Esophagus squamous epithelium (tissue), 5 donors: ENCODE measurements around the gene ANKH. TPM values are rescaled to one million over a fixed set of nuclear protein-coding genes. Genes with fewer than 3 reads are reported as not detected.

Experiments used
- DNase-seq: peaks from one replicate; lab custom pipeline; 2025; lab: John Stamatoyannopoulos, UW
- H3K27ac ChIP-seq, 4 donors: fragments of 200-600 bp; sonication (generic); one replicate each; pipeline ENCODE4 v1.5.1; 2016 to 2019; ENCODE audit warnings: mild to moderate bottlenecking in 1 of 4
- H3K27me3 ChIP-seq, 4 donors: fragments of 200-600 bp; sonication (generic); 1 replicate in 3 of 4; 2 replicates in 1 of 4; pipeline versions ENCODE4 v1.5.1 to v1.6.0; 2017 to 2021; ENCODE audit warnings: antibody characterized with exemption in 1 of 4
- H3K36me3 ChIP-seq, 3 donors: fragments of 200-600 bp; sonication (generic); one replicate each; pipeline ENCODE4 v1.5.1; 2016 to 2019
- H3K4me1 ChIP-seq, 3 donors: fragments of 200-600 bp; sonication (generic); one replicate each; pipeline ENCODE4 v1.5.1; 2017 to 2019
- H3K4me3 ChIP-seq, 4 donors: fragments of 200-600 bp; sonication (generic); 1 replicate in 3 of 4; 2 replicates in 1 of 4; pipeline ENCODE4 v1.5.1; 2016 to 2019; ENCODE audit warnings: mild to moderate bottlenecking in 2 of 4, moderate library complexity in 1 of 4
- H3K9me3 ChIP-seq, 3 donors: fragments of 200-600 bp; sonication (generic); one replicate each; pipeline ENCODE4 v1.5.1; 2016 to 2019
- CTCF ChIP-seq, 6 experiments: fragments of 450-650 bp in 4 of 6; fragments of 200-600 bp in 2 of 6; sonication (generic) in 2 of 6; IDR thresholded peaks; one replicate each; pipeline ENCODE4 v1.5.1; 2016 to 2019; ENCODE audit warnings: antibody characterized with exemption in 6 of 6, mild to moderate bottlenecking in 4 of 6, moderate library complexity in 4 of 6
- POLR2A ChIP-seq, 4 donors: fragments of 450-650 bp; IDR thresholded peaks; one replicate each; pipeline ENCODE4 v1.6.1; 2017; ENCODE audit warnings: antibody characterized with exemption in 4 of 4, mild to moderate bottlenecking in 4 of 4, moderate library complexity in 3 of 4
- WGBS, 2 donors: methylation state at CpG; one replicate each; pipeline ENCODE4 v1.1.5; 2018; 5-methylcytosine and 5-hydroxymethylcytosine counted together
- intact Hi-C: fragments of 100-400 bp; cut with DNase I; formaldehyde crosslinking; loops from one replicate; pipeline ENCODE4 v1.15.0; 2022
- total RNA-seq, 4 donors: library from RNA; depleted of rRNA; stranded (reverse); fragments of >200 nt; gene quantifications; one replicate each; pipeline ENCODE4 v1.1.0, GENCODE V29; 2016
- donor health status: DM: yes; HTN: yes; CAD: no.

ANKH gene
- total RNA-seq, 4 donors from 2014 or later, result 10.0 to 38.0 (median 16.7) TPM

GRCh38 chr5:14816374-14816998 lies 55.1 kb downstream of the ANKH start:
- intact Hi-C loops, result no loop called here
- H3K36me3 ChIP-seq, result no peaks in the 10 kb centered on the region
- H3K9me3 ChIP-seq, result no peaks in the 10 kb centered on the region
- WGBS, 2 donors, result 43 to 59% methylated on average over 11 of the region's 11 CpGs
- DNase-seq, result no peak
- TF ChIP-seq POLR2A (IDR thresholded peaks at IDR 0.05) (no peak), CTCF (IDR thresholded peaks at IDR 0.05) (no peak)
- no peak overlapping the region for H3K4me3 ChIP-seq
- H3K4me1 ChIP-seq, result peaks cover 5 to 58% (median 24%) of the 10 kb centered on the region in 3 donors
- no peaks in the 10 kb centered on the region for H3K27me3 ChIP-seq
- peak overlapping the region in 2 of 4 donors; percentile 13 to 47 for H3K27ac ChIP-seq

GRCh38 chr5:14813747-14814146 lies 57.8 kb downstream of the ANKH start:
- no peaks in the 10 kb centered on the region for H3K27me3 ChIP-seq
- H3K36me3 ChIP-seq, result no peaks in the 10 kb centered on the region
- no peak overlapping the region for H3K4me3 ChIP-seq
- H3K9me3 ChIP-seq, result no peaks in the 10 kb centered on the region
- TF ChIP-seq CTCF (IDR thresholded peaks at IDR 0.05) (no peak), POLR2A (IDR thresholded peaks at IDR 0.05) (no peak)
- intact Hi-C loops, result no loop called here
- H3K4me1 ChIP-seq, result peaks cover 5 to 50% (median 27%) of the 10 kb centered on the region in 3 donors
- 85 to 94% methylated on average over 3 of the region's 3 CpGs for WGBS, 2 donors
- DNase-seq, result no peak
- no peak overlapping the region for H3K27ac ChIP-seq

GRCh38 chr5:14812166-14812565 lies 59.4 kb downstream of the ANKH start:
- 77 to 82% methylated on average over 5 of the region's 5 CpGs for WGBS, 2 donors
- intact Hi-C loops, result no loop called here
- no peak overlapping the region for H3K4me3 ChIP-seq
- H3K9me3 ChIP-seq, result no peaks in the 10 kb centered on the region
- H3K27ac ChIP-seq, result no peak overlapping the region
- TF ChIP-seq POLR2A (IDR thresholded peaks at IDR 0.05) (no peak), CTCF (IDR thresholded peaks at IDR 0.05) (no peak)
- DNase-seq, result no peak
- H3K4me1 ChIP-seq, result peaks cover 5 to 34% (median 22%) of the 10 kb centered on the region in 3 donors
- H3K27me3 ChIP-seq, result no peaks in the 10 kb centered on the region
- no peaks in the 10 kb centered on the region for H3K36me3 ChIP-seq

- H3K27me3 ChIP-seq, result no peaks in the 10 kb centered on the region
- H3K27ac ChIP-seq, result no peak overlapping the region
- 75 to 85% methylated on average over 9 to 12 of the region's 12 CpGs for WGBS, 2 donors
- intact Hi-C loops, result no loop called here
- no peaks in the 10 kb centered on the region for H3K36me3 ChIP-seq
- no peak for TF ChIP-seq POLR2A (IDR thresholded peaks at IDR 0.05)
- TF ChIP-seq CTCF (IDR thresholded peaks at IDR 0.05), result no peak
- peaks cover 0 to 24% (median 14%) of the 10 kb centered on the region in 3 donors for H3K4me1 ChIP-seq
- DNase-seq, result no peak
- H3K9me3 ChIP-seq, result no peaks in the 10 kb centered on the region
- no peak overlapping the region for H3K4me3 ChIP-seq
Measured at GRCh38 chr5:14810928-14811572, 60.5 kb downstream of the ANKH start.

- peak overlapping the region in 1 of 4 donors; percentile 34 for H3K4me3 ChIP-seq
- WGBS, 2 donors, result 69 to 82% methylated on average over 3 to 6 of the region's 6 CpGs
- H3K9me3 ChIP-seq, result no peaks in the 10 kb centered on the region
- peak overlapping the region in 3 of 4 donors; percentile 40 to 77 (median 47) for H3K27ac ChIP-seq
- no peak for DNase-seq
- H3K4me1 ChIP-seq, result peaks cover 0 to 25% (median 14%) of the 10 kb centered on the region in 3 donors
- intact Hi-C loops, result no loop called here
- H3K36me3 ChIP-seq, result no peaks in the 10 kb centered on the region
- TF ChIP-seq POLR2A (IDR thresholded peaks at IDR 0.05), result no peak
- TF ChIP-seq CTCF (IDR thresholded peaks at IDR 0.05), result no peak
- H3K27me3 ChIP-seq, result no peaks in the 10 kb centered on the region
Measured at GRCh38 chr5:14810282-14810681, 61.3 kb downstream of the ANKH start.
